RKO (cell line): Measurements from ENCODE around the gene HOXA10.
A peak's percentile ranks its signal among the peaks of the same experiment; 100 is the strongest.

ENCODE experiments used
- DNase-seq: peaks from one replicate; pipeline ENCODE4 v3.0.0-alpha.2; 2016; ENCODE audit warnings: low spot score

HOXA10 gene

GRCh38 chr7:27166531-27167505, 7.3 kb downstream of the HOXA10 start:
- DNase-seq = peak; percentile 89

GRCh38 chr7:27165996-27166530, 8.1 kb downstream of the HOXA10 start:
- peak; percentile 34 for DNase-seq

- DNase-seq = peak; percentile 97
These were observed 8.8 kb downstream of the HOXA10 start, which contains the start of gene HOXA9 for GRCh38 chr7:27165089-27165995. Gene HOXA9, minus strand, starts transcription at chr7:27165537. Its CDS starts 80 bp downstream, at chr7:27165457.

- DNase-seq = peak; percentile 63
These were observed 9.6 kb downstream of the HOXA10 start for GRCh38 chr7:27164367-27165088.

- DNase-seq = peak; percentile 51
These were observed 10.1 kb downstream of the HOXA10 start for GRCh38 chr7:27164045-27164366.

GRCh38 chr7:27163288-27164044, 10.7 kb downstream of the HOXA10 start:
- peak; percentile 41 for DNase-seq

- peak; percentile 66 for DNase-seq
These were observed 11.4 kb downstream of the HOXA10 start for GRCh38 chr7:27162561-27163287.

- DNase-seq = peak; percentile 57
These were observed 12.2 kb downstream of the HOXA10 start for GRCh38 chr7:27161721-27162560.

GRCh38 chr7:27161214-27161720, 12.9 kb downstream of the HOXA10 start:
- peak; percentile 76 for DNase-seq

- DNase-seq = peak; percentile 89
These were observed 13.4 kb downstream of the HOXA10 start for GRCh38 chr7:27160546-27161213.

GRCh38 chr7:27160145-27160545, 14.0 kb downstream of the HOXA10 start:
- DNase-seq = no peak

GRCh38 chr7:27159266-27160144, 14.6 kb downstream of the HOXA10 start:
- no peak for DNase-seq

GRCh38 chr7:27158436-27159265, 15.5 kb downstream of the HOXA10 start:
- DNase-seq = no peak

GRCh38 chr7:27157702-27158431, 16.3 kb downstream of the HOXA10 start:
- no peak for DNase-seq

GRCh38 chr7:27156916-27157701, 17.0 kb downstream of the HOXA10 start:
- DNase-seq = no peak
